Measurements from ENCODE around the gene SEMA6C.
A peak's percentile ranks its signal among the peaks of the same experiment; 100 is the strongest.

The SEMA6C gene

DNA sequence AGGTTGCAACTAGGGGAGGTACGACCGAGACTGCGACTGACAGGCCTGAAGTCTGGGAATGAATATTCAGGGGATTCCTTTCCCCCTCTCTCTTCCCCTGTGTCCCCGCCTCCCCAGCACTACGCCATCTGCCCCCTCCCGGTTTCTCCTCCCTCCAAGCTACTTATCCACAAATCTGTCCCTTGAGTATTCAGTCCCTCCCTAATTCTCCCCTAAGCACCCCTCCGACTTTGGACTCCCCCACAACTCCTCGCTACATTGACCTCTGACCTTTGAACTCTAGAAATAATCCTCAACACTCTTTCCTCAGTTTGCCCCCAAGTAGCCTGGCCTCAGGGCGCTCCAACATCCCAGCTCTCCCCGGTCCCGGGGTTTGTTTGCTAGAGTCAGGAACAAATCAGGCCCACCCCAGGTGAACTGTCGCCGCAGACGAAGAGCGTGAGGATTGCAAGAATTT, 18.9 kb upstream of the SEMA6C start (continued):
- TF ChIP-seq, protein P1, sequence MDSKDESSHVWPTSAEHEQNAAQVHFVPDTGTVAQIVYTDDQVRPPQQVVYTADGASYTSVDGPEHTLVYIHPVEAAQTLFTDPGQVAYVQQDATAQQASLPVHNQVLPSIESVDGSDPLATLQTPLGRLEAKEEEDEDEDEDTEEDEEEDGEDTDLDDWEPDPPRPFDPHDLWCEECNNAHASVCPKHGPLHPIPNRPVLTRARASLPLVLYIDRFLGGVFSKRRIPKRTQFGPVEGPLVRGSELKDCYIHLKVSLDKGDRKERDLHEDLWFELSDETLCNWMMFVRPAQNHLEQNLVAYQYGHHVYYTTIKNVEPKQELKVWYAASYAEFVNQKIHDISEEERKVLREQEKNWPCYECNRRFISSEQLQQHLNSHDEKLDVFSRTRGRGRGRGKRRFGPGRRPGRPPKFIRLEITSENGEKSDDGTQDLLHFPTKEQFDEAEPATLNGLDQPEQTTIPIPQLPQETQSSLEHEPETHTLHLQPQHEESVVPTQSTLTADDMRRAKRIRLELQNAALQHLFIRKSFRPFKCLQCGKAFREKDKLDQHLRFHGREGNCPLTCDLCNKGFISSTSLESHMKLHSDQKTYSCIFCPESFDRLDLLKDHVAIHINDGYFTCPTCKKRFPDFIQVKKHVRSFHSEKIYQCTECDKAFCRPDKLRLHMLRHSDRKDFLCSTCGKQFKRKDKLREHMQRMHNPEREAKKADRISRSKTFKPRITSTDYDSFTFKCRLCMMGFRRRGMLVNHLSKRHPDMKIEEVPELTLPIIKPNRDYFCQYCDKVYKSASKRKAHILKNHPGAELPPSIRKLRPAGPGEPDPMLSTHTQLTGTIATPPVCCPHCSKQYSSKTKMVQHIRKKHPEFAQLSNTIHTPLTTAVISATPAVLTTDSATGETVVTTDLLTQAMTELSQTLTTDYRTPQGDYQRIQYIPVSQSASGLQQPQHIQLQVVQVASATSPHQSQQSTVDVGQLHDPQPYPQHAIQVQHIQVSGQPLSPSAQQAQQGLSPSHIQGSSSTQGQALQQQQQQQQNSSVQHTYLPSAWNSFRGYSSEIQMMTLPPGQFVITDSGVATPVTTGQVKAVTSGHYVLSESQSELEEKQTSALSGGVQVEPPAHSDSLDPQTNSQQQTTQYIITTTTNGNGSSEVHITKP (tag by site-specific recombination; IDR thresholded peaks at IDR 0.05) = peak; percentile 99
- TF ChIP-seq OVOL3 (tag by site-specific recombination; IDR thresholded peaks at IDR 0.05) (no peak), ZNF792 (tag by site-specific recombination; IDR thresholded peaks at IDR 0.05) (no peak), ZNF175 (tag by site-specific recombination; IDR thresholded peaks at IDR 0.05) (no peak), GLI2 (tag by site-specific recombination; IDR thresholded peaks at IDR 0.05; ENCODE audit: borderline replicate concordance, low read depth) (no peak), ZNF768 (tag by site-specific recombination; IDR thresholded peaks at IDR 0.05) (no peak), ZNF274 (IDR thresholded peaks at IDR 0.05; ENCODE audit: low read length) (no peak), ZNF274 (tag by site-specific recombination; IDR thresholded peaks at IDR 0.05; ENCODE audit: borderline replicate concordance) (no peak), ZNF677 (tag by site-specific recombination; IDR thresholded peaks at IDR 0.05) (no peak), ZNF555 (tag by site-specific recombination; conservative IDR thresholded peaks at IDR 0.05) (no peak), ZNF530 (tag by site-specific recombination; IDR thresholded peaks at IDR 0.05; ENCODE audit: low read depth) (no peak), ZNF558 (tag by site-specific recombination; IDR thresholded peaks at IDR 0.05) (0 out of 2 replicates have a peak, but pooled peaks have one; percentile 4), ZNF112 (tag by site-specific recombination; IDR thresholded peaks at IDR 0.05) (no peak), TRIM28 (IDR thresholded peaks at IDR 0.05; ENCODE audit: borderline replicate concordance, low read length) (0 out of 2 replicates have a peak, but pooled peaks have one; percentile 80), EGR2 (tag by site-specific recombination; IDR thresholded peaks at IDR 0.05; ENCODE audit: low read depth) (no peak), ZNF24 (tag by site-specific recombination; IDR thresholded peaks at IDR 0.05) (no peak), KLF10 (tag by site-specific recombination; IDR thresholded peaks at IDR 0.05) (no peak), IKZF3 (tag by site-specific recombination; IDR thresholded peaks at IDR 0.05) (peak; percentile 80), ZNF155 (tag by site-specific recombination; IDR thresholded peaks at IDR 0.05) (no peak), ZNF10 (tag by site-specific recombination; IDR thresholded peaks at IDR 0.05) (no peak), ZNF169 (tag by site-specific recombination; IDR thresholded peaks at IDR 0.05) (no peak), ZNF366 (tag by site-specific recombination; conservative IDR thresholded peaks at IDR 0.05) (no peak), ZNF146 (tag by site-specific recombination; IDR thresholded peaks at IDR 0.05) (no peak), GLIS1 (tag by site-specific recombination; IDR thresholded peaks at IDR 0.05) (0 out of 2 replicates have a peak, but pooled peaks have one; percentile 27), BCL11B (tag by site-specific recombination; IDR thresholded peaks at IDR 0.05; ENCODE audit: low read depth) (peak; percentile 97)
- TF ChIP-seq, protein P2, sequence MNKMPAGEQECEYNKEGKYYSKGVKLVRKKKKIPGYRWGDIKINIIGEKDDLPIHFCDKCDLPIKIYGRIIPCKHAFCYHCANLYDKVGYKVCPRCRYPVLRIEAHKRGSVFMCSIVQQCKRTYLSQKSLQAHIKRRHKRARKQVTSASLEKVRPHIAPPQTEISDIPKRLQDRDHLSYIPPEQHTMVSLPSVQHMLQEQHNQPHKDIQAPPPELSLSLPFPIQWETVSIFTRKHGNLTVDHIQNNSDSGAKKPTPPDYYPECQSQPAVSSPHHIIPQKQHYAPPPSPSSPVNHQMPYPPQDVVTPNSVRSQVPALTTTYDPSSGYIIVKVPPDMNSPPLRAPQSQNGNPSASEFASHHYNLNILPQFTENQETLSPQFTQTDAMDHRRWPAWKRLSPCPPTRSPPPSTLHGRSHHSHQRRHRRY (tag by site-specific recombination; IDR thresholded peaks at IDR 0.05) = no peak
- TF ChIP-seq, protein P3, sequence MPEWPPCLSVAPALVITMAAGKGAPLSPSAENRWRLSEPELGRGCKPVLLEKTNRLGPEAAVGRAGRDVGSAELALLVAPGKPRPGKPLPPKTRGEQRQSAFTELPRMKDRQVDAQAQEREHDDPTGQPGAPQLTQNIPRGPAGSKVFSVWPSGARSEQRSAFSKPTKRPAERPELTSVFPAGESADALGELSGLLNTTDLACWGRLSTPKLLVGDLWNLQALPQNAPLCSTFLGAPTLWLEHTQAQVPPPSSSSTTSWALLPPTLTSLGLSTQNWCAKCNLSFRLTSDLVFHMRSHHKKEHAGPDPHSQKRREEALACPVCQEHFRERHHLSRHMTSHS (tag by site-specific recombination; IDR thresholded peaks at IDR 0.05) = no peak
- TF ChIP-seq, protein P4, sequence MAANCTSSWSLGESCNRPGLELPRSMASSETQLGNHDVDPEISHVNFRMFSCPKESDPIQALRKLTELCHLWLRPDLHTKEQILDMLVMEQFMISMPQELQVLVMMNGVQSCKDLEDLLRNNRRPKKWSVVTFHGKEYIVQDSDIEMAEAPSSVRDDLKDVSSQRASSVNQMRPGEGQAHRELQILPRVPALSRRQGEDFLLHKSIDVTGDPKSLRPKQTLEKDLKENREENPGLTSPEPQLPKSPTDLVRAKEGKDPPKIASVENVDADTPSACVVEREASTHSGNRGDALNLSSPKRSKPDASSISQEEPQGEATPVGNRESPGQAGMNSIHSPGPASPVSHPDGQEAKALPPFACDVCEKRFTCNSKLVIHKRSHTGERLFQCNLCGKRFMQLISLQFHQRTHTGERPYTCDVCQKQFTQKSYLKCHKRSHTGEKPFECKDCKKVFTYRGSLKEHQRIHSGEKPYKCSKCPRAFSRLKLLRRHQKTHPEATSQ (tag by site-specific recombination; IDR thresholded peaks at IDR 0.05) = no peak
- TF ChIP-seq, protein P5, sequence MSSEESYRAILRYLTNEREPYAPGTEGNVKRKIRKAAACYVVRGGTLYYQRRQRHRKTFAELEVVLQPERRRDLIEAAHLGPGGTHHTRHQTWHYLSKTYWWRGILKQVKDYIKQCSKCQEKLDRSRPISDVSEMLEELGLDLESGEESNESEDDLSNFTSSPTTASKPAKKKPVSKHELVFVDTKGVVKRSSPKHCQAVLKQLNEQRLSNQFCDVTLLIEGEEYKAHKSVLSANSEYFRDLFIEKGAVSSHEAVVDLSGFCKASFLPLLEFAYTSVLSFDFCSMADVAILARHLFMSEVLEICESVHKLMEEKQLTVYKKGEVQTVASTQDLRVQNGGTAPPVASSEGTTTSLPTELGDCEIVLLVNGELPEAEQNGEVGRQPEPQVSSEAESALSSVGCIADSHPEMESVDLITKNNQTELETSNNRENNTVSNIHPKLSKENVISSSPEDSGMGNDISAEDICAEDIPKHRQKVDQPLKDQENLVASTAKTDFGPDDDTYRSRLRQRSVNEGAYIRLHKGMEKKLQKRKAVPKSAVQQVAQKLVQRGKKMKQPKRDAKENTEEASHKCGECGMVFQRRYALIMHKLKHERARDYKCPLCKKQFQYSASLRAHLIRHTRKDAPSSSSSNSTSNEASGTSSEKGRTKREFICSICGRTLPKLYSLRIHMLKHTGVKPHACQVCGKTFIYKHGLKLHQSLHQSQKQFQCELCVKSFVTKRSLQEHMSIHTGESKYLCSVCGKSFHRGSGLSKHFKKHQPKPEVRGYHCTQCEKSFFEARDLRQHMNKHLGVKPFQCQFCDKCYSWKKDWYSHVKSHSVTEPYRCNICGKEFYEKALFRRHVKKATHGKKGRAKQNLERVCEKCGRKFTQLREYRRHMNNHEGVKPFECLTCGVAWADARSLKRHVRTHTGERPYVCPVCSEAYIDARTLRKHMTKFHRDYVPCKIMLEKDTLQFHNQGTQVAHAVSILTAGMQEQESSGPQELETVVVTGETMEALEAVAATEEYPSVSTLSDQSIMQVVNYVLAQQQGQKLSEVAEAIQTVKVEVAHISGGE (tag by site-specific recombination; conservative IDR thresholded peaks at IDR 0.05; ENCODE audit: low read depth) = no peak
- TF ChIP-seq, protein P6, sequence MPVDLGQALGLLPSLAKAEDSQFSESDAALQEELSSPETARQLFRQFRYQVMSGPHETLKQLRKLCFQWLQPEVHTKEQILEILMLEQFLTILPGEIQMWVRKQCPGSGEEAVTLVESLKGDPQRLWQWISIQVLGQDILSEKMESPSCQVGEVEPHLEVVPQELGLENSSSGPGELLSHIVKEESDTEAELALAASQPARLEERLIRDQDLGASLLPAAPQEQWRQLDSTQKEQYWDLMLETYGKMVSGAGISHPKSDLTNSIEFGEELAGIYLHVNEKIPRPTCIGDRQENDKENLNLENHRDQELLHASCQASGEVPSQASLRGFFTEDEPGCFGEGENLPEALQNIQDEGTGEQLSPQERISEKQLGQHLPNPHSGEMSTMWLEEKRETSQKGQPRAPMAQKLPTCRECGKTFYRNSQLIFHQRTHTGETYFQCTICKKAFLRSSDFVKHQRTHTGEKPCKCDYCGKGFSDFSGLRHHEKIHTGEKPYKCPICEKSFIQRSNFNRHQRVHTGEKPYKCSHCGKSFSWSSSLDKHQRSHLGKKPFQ (tag by site-specific recombination; IDR thresholded peaks at IDR 0.05) = no peak
